ENCODE data around the gene FADS1. TPM values are rescaled to one million over a fixed set of nuclear protein-coding genes. Genes with fewer than 3 reads are reported as not detected.
A peak's percentile ranks its signal among the peaks of the same experiment; 100 is the strongest.

The FADS1 gene
- total RNA-seq, 1 donor from 2014 or later, result 35.8 TPM

DNA sequence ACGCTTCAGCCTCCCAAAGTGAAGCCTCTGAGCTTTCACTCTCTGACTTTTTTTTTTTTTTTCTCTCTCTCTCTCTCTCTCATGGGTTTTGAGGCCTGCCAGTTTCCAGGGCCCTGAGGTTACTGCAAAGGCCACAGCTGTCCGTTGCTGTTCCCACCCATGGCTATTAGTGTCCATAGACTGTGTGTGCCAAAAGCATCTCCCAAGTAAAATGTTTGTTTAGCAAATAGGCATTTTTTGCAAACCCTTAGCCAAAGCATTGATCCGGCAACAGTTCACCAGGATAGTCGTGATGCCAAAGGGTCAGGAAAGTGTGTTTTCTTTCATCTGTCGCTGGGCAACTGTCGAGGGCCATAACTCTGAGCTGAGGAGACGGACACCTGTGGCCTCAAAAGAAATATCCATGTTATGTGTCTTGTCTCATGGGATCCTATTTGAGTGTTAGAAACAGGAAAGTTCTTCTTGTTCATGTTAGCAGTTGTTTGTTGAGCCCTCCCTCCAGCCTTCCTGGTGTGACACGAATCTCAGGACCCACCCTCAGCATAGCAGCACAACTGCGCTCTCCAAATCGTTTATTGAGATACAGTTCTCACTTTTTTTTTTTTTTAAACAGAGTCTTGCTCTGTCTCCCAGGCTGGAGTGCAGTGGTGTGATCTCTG lies 29.7 kb upstream of the FADS1 start:
- no peak for DNase-seq (ENCODE audit: low read depth)

DNA sequence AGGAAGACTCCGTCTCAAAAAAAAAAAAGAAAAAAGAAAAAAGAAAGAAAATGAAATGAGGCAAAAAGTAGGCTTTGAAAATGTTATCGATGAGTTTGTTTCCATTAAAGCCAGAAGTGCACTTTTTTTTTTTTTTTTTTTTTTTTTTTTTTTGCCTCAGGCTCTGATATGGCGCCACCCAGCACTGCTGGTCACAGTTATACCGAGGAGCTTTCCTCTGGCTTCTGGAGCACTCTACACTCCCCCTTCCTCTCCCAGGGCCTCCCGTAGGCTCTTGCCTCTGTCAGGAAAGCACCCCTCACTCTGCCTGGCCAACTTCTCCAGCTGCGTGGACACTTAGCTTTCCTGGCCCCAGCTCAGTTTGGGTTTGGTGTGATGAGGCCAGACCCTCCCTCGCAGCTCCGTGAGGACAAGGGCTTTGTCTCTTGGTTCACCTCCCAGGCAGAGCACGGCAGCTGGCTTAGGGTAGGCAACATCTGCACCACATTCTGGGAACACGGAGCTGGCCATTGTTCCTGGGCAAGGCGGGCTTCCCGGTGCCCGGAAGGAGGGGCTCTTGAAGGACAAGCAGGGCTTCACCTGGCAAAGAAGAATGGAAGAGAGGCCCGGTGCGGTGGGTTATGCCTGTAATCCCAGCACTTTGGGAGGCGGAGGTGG lies 28.2 kb upstream of the FADS1 start:
- no peak for DNase-seq (ENCODE audit: low read depth)

DNA sequence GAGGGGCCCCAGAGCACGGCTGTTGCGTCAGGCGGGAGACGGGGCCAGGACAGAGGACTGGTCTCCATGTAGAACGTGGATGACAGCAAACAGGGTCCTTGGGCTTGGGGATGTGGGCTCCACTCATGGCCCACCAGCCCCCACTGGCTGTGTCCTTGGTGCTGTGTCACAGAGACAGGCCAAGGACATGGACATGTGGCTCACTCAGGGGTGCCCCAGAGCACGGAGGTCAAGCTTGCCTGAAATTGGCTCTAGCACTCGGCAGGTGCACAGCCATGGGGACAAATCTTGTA lies 25.7 kb upstream of the FADS1 start:
- no peak for DNase-seq (ENCODE audit: low read depth)

GRCh38 chr11:61841636-61842527 lies 25.1 kb upstream of the FADS1 start:
- DNase-seq (ENCODE audit: low read depth), result no peak

DNA sequence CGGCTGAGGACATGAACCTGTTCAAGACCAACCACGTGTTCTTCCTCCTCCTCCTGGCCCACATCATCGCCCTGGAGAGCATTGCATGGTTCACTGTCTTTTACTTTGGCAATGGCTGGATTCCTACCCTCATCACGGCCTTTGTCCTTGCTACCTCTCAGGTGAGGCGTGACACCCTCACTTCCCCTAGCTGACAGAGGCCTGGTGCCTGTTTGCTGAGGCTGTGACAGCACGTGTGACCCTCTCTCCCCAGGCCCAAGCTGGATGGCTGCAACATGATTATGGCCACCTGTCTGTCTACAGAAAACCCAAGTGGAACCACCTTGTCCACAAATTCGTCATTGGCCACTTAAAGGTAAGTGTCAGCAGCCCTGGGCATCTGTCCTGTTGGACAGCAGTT lies 23.6 kb upstream of the FADS1 start:
- DNase-seq (ENCODE audit: low read depth), result no peak

DNA sequence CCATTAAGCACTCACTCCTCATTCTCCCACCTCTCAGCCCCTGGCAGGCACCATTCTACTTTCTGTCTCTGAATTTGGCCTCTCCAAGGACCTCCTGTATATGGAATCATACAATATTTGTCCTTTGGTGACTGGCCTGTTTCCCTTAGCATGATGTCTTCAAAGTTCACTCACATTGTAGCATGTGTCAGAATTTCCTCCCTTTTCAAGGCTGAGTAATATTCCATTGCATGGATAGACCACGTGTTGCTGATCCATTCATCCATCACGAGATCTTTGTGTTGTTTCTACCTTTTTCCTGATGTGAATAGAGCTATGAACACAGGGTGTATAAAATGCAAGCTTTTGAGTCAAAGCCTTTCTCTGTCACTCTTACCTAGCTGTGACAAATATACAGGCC lies 22.9 kb upstream of the FADS1 start:
- no peak for DNase-seq (ENCODE audit: low read depth)

DNA sequence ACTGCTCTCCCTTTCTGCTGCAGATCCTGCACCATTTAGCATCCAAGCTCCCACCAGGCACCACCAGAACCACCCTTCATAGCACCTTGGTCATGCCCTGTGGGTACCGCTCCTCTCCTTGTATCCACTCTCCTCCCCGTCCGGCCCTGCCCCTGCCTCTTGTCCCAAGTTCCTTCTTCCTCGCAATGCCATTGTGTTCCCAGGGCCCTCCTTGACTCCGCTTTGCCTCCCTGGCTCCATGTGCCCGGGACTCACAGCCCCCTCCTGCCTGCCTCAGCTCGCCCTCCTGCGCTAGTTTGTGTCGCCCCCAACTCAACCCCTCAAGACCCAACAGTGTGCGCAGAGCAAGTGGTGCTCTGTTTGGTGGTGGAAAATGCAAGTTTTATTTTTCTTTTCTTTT lies 22.1 kb upstream of the FADS1 start:
- no peak for DNase-seq (ENCODE audit: low read depth)

GRCh38 chr11:61838501-61838900 lies 21.7 kb upstream of the FADS1 start:
- no peak for DNase-seq (ENCODE audit: low read depth)

- DNase-seq (ENCODE audit: low read depth), result no peak
Measured at GRCh38 chr11:61837411-61838005, 20.7 kb upstream of the FADS1 start.

- no peak for DNase-seq (ENCODE audit: low read depth)
Measured at GRCh38 chr11:61836193-61836592, 19.4 kb upstream of the FADS1 start.

DNA sequence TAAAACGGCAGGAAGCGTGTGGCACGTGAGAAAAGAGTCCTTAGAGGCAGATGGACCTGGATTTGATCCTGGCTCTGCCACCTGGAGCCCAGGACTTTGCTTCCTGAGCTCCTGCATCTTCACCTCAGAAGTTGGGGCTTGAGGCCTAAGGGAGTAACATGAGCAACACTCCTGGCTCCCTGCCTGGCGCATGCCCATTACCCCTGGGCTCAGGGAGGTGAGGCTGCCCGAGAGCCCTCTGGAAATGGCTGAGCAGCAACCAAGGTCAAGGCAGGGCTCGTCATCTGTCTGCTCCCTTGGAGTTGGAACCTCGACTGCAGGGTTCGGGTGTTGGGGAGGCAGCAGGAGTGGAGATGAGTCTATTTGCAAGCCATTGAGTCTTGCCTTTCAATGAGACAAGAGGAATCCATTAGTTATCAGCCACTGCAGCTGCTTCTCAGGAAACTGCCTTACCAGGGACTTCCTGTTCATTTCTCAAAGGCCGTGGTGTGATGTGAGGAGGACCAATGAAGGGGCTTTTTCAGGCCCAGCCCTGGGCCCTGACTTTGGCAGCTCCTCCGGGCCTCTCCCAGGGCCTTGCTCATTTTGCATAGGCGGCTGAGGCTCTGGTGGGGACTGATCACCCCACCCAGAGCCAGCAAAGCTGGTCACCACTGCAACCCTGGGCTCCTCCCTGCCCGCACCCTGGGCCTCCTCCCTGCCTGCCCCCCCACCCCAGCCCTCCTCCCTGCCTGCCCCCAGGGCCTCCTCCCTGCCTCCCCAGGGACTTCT lies 17.7 kb upstream of the FADS1 start:
- peak; percentile 30 for DNase-seq (ENCODE audit: low read depth)

DNA sequence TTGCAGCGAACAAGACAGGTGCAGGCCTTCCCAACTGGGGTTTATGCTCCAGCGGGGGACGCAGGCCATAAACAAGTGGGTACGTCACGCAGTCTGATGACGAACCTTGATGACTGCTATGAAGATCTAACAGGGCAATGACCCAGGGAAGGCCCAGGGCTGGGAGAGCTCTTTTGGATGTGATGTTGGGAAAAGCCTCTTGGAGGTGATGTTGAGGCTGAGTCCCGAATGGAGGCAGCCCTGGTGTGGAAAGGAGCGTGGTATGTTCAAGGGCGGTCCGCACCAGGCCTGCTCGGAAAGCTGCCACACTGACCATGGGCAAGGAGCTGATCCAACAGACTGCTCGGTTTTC lies 17.1 kb upstream of the FADS1 start:
- DNase-seq (ENCODE audit: low read depth), result no peak

GRCh38 chr11:61833471-61833870 lies 16.7 kb upstream of the FADS1 start:
- DNase-seq (ENCODE audit: low read depth), result no peak

DNA sequence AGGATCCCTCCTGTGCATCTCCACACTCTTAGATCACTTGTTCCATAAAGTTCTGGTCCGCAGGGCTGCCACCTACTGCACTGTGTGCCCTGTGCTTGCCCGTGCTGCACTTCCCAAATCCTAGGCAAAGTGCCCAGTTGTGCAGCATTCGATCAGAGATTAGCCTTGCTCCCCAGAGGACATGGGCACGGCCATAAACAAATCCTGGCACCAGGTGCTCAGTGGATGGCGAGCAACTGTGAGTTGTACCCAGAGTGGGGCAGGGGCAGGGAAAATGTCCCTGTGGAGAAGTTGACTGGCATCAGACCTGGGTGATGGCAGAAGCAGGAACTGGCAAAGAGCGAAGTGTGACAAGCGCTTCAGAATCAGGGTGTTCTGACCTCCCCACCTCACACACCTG lies 16.0 kb upstream of the FADS1 start:
- no peak for DNase-seq (ENCODE audit: low read depth)

GRCh38 chr11:61832207-61832606 lies 15.4 kb upstream of the FADS1 start:
- DNase-seq (ENCODE audit: low read depth), result no peak

GRCh38 chr11:61830237-61831105 lies 13.7 kb upstream of the FADS1 start:
- no peak for DNase-seq (ENCODE audit: low read depth)

GRCh38 chr11:61829806-61830205 lies 13.0 kb upstream of the FADS1 start:
- no peak for DNase-seq (ENCODE audit: low read depth)

DNA sequence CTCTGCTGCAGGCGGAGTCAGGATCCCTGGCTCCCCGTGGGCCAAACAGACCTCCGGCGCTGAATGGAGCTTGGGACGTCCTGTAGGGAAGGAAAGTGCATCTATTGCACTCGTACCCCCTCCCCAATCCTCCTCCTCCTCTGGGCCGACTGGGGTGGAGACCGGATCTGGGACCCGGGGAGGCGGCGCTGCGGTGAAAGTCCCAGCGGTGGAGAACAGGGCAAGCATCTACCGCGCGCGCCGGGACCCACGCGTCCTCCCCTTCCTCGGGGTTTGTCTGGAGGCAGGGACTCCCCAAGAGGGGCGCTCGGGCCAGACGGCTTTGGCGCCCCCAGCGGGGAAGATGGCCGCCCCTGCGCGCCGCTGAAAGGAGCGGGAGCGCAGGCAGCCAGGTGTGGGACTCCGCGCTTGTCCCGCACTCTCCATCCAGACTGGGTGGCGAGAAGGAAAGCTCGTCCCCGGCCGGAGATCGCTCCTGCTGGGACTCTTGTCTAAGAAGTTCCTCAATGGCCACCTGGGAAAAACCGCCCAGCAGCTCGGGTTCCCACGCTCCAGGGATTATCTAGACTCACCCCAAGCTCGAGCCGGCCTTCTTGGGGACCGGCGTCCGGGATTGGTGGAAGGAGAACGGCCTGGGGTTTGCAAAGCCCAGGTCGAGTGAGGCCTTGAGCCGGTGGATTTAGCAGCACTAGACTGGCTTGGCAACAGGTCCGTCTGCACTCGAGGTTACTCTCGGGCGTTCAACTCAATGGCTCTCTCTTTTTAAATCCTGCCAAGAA lies 12.0 kb upstream of the FADS1 start:
- DNase-seq (ENCODE audit: low read depth), result peak; percentile 22

DNA sequence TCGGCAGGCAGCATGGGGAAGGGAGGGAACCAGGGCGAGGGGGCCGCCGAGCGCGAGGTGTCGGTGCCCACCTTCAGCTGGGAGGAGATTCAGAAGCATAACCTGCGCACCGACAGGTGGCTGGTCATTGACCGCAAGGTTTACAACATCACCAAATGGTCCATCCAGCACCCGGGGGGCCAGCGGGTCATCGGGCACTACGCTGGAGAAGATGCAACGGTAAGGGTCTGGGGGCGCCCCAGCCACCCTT lies 11.5 kb upstream of the FADS1 start:
- DNase-seq (ENCODE audit: low read depth), result no peak

- DNase-seq (ENCODE audit: low read depth), result peak; percentile 78
Measured at GRCh38 chr11:61827571-61828378, 11.0 kb upstream of the FADS1 start, which contains the start of gene FADS2. TSS of gene FADS2 (plus strand) at chr11:61828300. CDS start at chr11:61828391, 91 bp downstream.

All from renal cortical epithelial cell (primary cell).